Islet precursor cell (in vitro differentiated cells): ENCODE results near the gene WDFY3.
"Not testable (repeated sequence)": the region's sequence is repeated elsewhere in the genome, so short reads cannot be mapped to it uniquely, and the experiment has no call there.

Source experiments
- DNase-seq: peaks from one replicate; pipeline ENCODE4 v3.0.0-alpha.2; 2018

The WDFY3 gene

DNA sequence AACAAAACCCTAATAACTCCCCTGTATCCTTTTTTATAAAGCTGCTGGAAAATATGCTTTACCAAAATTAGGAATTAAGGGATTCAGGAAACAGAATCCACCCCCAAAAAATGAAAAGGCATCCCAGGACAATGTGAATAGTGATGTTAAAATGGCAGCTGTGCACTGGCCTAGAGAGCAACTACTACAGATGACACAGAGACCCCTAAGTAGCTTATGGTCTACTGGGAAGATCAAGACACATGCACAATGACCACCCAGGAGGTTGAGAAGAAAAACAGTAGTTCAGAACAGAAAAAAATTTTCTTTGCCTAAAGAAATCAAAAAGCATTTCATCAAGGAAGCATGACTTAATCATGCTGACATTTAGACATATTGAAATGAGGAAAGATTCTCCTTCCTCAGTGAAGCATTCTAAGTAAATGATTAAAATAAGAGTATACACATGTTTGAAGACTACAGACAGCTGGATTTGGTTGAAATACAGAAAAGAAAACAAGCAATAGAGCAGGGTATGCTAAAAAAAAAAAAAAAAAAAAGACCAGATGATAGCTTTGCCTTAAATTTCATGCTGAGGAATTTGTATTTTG, 117.3 kb downstream of the WDFY3 start:
- DNase-seq, result no peak

DNA sequence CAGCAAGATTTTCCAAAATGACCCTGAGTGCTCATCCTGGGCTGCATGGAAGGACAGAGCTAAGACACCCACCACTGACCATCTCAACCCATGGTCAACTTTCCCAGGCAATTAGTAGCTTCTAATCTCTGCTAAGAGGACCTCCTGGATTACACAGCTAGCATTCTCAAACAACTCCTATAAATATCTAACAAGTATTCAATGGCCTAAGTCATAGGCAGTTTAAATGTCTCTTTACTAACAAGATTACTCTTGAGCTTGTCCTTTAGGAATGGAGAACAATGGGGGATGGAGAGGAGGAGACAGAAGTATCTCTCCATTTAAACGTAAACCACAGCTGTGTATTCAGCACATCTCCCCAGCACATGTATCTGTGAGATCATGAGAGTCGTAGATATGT, 118.1 kb downstream of the WDFY3 start:
- no peak for DNase-seq

DNA sequence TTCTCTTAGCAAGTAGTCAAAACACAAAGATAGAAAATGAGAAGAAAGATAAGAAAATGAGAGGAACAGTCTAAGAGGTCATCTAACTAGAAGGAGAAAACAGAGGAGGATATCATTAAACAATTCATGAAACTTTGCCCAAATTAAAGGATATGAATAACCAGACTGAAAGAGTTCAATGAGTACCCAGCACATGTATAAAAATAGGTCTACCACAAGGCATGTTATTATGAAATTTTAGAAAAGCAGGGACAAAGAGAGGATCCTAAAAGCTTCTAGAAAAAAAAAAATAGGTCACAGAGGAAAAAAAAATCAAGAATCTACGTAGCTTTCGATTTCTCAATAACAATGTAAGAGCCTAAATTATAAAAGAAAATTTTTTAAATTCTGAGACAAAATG, 118.5 kb downstream of the WDFY3 start:
- no peak for DNase-seq

DNA sequence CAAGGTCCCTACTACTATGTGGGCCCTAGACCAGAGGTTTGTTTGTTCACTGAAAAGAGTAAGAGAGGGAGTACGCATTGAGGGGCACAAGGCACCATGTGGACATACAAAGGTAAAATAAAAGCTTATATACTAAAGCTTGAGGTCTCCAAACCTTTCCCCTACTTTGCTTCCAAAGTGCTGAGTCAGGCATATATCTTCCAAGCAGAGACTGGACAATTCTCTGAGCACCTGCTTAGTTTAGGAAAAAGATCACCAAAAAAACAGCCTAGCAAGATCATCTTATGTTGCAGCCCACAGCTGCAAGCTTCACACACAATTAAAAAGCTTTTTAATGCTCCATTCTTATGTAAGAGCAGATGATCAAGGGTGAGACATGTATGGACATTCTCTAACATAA, 119.5 kb downstream of the WDFY3 start:
- no peak for DNase-seq

DNA sequence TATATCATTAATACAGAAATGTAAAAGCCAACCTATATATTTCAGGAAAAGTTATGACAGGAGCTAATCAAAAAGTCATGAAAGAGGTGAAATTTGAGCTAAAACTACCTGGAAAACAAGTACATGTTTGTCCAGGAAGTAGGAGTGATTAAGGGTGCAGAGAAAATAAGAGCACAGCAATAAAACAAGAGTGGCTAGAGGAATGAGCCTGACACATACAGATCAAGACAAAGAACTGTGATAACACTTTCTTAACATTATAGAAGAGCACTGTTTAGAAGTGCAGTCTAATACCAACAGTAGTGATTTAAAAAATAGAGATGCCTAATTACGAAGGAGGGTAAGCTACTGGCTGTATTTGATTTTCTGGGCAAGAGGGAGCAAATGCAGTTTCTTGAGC, 125.1 kb downstream of the WDFY3 start:
- no peak for DNase-seq

DNA sequence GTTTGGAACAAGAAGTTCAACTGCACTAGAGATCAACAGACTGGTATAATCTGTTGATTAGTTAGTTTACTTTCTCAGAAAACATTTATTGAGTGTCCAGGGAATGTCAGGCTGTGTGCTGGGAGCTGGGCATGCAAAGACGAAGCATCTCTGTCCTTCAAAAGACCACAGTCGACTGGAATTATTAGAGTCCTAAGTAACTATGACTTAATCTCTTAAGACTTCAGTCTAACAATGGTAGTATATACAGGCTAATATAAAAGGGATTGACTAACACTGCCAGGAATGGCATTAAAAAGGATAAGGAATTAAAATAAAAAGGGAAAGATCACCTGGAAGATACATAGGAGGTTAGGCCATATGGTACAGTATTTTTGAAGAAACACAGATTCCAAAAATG, 128.7 kb downstream of the WDFY3 start:
- DNase-seq, result no peak

DNA sequence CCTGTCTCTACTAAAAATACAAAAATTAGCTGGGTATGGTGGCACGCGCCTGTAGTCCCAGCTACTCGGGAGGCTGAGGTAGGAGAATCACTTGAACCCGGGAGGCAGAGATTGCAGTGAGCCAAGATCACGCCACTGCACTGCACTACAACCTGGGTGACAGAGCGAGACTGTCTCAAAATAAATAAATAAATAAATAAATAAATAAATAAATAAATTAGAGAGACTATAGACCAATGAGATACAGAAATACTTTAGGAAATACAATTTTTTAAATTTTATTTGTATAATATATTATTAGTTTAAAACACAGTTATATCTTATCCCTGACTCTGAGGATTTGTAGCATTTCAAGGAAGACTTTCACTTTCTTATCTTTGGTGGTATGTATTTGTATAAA, 136.9 kb downstream of the WDFY3 start:
- not testable (repeated sequence) for DNase-seq

DNA sequence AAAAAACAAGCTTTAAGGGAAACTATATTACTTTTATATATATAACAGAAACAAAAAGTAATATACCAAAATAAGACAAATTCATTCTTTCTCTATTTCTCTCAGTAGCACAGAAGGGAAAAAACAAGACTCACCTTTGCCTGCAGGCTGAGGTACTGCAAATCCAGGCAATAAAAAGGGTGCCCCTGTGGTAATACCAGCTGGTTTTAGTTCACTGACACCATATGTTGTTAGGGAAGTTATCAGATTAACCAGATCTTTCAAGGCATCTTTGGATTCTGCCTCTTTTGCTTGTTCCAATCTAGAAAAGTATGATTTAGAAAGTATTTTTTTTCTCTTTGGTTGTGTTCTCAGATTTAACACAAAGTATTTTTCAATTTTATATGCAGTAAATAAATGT, 139.8 kb downstream of the WDFY3 start:
- no peak for DNase-seq

DNA sequence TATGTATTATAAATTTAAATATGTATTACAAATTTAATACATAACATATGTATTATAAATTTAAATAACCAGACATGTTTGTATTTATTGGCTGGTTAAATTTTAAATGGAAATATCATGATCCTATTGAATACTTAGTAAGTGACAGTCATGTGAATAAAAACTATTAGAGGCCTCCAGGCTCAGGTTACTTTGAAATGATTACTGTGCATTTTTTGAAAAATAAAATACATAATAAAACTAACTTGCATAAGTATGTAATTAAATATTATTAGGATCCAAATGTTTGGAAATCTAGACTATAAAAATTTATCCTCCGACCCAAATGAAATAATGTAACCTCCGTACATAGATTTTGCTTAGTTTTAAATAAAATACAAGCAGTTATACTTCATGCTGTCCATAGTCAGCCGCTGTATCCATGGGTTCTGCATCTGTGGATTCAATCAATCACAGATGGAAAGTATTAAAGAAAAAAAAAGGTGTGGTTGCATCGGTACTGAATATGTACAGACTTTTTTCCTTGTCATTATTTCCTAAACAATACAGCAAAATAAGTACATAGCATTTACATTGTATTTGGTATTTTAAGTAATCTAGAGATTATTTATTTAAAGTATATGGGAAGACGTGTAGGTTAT, 140.7 kb downstream of the WDFY3 start:
- no peak for DNase-seq

DNA sequence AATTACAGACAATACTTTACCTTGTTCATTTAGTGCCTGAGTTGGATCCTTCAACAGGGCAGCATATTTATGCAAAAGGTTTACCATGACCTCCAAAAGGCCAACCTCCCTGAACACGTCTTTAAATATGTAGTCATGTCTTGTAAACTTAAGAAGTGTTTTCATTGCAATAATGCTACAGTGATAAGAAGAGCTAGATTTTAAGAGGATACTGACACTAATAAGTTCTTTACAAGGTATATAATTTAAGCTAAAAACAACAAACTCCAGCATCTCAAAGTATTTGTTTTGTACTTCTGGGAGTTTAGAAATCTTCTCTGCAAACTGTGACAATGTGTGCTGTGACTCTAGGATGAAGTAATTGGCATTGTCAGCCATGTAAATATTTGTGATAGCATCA, 145.4 kb downstream of the WDFY3 start:
- no peak for DNase-seq

DNA sequence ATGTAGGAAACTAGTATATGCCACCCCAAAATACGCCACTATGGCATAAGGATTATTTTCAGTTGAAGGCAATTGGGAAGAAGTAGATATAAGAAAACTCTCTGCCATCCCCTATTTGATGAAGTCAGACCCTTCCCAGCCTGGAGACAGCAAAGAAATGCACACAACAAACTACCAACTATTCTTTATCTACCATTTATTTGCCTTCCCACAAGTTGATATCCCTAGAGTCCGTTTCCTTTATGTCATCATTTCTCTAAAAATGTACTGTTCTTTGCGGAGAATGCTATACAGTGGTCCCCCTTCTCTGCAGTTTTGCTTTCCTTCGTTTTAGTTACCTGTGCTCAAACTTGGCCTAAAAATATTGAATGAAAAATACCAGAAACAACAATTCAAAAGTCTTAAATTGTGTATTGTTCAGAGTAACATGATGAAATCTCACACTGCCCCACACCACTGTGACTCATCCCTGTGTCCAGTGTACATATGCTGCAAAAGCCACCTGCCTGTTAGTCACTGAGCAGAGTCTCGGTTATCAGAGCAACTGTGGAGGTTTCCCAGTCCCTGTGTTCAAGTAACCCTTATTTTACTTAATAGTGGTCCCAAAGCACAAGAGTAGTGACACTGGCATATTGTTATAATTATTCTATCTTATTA, 152.3 kb downstream of the WDFY3 start:
- peak; percentile 71 for DNase-seq

DNA sequence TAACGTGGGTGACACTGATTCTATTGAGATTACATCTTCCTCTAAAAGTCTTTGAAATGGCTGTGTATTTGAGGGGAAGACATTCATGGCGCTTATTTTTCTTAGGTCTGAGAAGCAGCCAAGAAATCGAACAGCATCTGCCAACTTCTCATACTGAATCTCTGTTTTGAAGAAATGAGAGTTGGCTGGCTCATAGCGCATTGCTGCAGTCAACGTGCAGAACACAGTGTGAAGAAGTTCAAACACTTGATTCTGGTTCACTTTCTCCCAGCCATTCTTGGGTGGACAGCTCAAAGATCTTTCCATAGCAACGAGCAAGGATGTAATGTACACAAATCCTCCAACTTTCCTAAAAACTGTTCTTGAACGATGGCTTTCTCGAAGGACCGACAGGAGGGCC, 156.5 kb downstream of the WDFY3 start:
- no peak for DNase-seq

DNA sequence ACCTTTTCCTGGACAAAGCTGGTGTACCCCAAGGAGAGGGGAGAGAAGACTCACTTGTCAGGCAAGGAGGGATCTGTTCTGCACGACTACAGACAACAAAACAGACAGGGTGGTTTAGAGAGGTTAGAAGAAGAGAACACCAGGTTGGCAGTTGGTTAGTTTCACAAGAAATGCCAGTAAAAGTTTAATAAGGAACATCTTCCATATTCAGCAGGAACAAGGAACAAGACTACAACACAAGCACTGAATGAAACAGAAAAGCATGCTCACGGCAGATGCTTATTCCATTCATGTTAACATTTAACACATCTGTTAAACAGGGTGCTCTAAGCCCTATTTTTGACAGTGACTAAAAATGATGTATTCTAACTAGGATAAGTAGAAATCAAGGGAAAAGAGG, 158.2 kb downstream of the WDFY3 start:
- no peak for DNase-seq

DNA sequence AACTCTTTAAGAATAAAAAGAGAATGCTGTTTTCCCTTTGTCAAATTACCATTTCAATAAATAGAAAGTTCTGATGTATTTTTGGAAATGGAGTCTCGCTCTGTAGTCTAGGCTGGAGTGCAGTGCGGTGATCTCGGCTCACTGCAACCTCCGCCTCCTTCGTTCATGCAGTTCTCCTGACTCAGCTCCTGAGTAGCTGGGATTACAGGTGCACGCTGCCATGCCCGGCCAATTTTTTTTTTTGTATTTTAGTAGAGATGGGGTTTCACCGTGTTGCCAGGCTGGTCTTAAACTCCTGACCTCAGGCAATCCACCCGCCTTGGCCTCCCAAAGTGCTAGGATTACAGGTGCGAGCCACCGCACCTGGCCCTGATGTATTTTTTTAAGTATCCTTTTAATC, 159.9 kb downstream of the WDFY3 start:
- not testable (repeated sequence) for DNase-seq

DNA sequence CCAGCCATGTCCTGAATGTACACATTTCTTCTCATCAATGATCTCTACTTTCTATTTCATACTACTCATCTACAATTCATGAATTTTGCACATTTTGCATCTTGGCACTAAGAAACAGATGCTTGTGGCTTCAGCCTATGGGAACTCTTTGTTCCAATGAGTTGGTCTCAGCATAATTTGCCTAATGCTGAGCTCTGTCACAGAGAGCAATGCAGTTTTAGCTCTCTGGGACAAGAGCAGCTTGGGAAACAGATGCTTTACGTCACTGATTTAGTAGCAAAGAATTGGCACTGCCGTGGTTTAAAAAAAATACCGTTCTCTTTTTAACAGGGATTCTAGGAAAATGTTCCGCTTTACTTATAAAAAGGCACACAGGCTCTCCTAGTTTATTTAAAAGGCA, 162.4 kb downstream of the WDFY3 start:
- DNase-seq, result no peak

DNA sequence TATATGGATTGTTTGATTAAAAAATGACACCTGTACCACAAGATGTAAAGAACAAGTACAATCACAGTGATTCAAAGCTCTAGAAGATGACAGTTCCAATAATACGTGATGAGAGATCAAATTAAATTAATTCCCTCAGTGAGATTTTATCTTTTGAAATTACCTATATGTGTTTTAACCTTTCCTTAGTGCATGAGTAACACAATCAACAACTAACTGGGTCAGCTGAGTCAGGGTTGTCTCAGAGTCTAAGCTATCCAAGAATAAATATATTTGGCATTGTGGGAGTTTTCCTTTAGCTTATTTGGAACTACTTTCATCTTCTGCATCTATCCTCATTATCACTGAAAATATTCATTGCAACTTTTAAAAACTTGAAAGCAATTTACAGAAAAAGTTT, 162.8 kb downstream of the WDFY3 start:
- no peak for DNase-seq

DNA sequence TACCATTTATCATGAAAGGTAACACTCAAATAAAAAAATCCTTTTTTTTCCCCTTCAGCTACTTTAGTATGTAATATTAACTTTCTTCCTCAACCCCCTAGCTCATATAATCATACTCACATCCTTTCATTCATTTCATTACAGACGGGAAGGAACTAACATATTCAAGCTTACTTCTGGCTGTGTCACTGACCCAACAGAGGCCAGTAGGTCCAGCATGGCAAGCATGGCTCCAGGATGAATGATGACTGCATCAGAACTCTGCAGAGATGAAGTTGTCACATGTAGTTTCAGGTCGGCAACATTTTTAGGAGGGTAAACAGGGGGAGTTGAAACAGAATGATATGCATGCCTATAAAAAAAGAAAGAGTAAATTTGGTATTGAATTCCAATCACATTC, 163.4 kb downstream of the WDFY3 start:
- DNase-seq, result no peak

DNA sequence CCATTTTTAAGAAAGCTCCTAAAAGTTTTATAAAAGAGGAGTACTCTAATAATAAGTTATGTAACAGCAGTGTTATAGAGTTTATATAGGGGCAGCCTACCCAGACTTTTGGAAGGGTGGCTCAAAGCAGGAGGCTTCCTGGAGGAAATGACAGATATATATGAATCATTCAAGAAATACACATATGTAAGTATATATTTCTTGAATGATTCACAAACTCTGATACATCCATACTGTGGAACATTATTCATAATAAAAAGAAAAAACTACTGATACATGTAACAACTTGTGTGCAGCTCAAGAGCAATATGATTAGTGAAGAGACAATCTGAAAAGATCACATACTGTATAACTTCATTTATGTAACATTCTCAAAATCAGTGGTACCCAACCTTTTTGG, 166.2 kb downstream of the WDFY3 start:
- DNase-seq, result no peak

DNA sequence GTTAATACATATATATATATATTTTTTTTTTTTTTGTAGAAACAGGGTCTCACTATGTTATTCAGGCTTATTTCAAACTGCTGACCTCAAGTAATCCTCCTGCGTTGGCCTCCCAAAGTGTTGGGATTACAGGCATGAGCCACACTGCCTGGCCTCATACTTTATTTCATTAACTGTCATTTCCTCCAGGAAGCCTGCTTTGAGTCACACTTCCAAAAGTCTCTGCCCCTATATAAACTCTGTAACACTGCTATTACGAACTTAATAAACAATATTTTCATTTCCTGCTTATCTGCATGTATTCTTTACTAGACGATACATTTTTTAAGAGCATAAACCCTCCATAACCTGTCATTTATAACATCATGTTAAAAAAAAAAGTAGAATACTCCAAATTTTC, 167.2 kb downstream of the WDFY3 start:
- DNase-seq, result no peak

DNA sequence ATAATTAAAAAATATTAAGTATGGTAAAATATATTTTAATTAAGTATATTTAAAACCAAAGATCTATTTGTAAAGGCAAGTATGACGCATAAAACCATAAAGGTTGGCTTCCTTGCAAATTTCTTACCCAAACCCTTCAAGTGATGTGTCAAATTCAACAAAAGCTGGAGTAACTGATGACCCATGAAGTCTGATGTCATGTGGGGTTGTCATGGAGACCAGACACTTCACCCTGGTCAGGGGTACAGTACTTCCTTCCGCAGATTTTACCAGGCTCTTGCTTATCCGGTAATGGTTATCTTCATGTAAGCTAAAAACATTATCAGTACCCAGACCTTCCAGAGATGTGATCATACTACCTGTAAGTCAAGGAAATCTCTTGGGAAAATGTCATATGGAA, 170.1 kb downstream of the WDFY3 start:
- DNase-seq, result no peak

DNA sequence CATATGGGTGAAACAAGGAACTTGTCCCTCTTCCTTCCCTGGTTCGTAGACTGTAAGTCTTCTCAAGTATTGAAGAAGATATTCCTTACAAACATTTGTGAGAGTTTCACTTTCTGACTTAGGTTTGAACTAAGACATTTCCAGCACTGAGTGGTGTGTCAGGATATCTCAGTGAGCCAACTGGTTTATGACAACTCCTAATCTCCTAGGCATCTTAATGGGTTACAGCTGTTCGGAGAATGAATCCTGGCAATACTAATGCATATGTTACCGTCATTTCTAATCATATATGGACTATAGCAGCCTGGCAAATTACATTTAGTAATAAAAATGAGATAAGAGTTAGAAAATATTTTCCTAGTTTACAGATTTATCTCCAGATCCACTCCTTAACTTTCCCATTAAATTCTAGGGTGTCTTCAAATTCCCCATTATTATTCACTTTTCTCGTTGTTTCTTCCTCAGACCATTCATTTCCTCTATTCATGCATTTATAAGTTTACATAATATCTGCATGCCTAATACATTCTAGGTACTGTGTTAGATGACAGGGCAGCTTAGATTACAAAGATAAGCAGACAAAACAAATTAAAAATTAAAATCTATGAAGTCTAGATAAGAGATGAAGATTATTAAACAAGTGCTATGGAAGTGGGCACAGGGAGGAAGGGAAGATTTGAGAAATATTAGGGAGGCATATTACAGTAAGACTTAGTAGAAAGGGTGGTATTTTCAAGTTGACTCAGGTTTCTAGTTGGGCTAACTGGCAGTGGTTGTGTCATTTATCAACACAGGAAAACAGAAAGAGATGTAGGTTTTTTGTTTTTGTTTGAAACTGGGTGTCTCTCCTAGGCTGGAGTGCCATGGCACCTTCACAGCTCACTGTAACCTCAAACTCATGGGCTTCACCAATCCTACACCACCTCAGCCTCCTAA, 173.9 kb downstream of the WDFY3 start:
- DNase-seq, result no peak

DNA sequence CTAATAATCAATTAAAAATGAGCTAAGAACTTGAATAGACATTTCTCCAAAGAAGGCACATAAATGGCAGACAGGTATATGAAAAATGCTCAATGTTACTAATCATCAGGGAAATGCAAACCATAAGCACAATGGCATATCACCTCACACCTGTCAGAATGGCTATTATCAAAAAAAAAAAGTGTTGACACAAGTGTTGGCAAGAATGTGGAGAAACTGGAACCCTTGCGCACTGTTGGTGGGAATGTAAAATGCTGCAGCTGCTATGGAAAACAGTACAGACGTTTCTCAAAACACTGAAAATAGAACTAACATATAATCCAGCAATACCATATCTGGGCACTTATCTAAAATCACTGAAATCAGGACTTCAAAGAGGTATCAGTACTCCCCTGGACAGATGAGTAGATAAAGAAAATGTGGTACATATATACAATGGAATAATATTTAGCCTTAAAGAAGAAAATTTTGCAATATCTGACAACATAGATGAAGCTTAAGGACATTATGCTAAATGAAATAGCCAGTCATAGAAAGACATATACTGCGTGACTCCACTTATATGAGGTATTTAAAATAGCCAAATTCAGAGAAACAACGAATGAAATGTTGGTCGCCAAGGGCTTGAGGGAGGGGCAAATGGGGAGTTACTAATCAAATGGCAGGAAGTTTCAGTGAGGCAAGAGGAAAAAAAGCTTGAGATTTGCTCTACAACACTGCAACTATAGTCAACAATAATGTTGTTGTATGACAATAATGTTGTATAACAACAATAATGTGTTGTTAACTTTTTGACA, 175.5 kb downstream of the WDFY3 start:
- no peak for DNase-seq

DNA sequence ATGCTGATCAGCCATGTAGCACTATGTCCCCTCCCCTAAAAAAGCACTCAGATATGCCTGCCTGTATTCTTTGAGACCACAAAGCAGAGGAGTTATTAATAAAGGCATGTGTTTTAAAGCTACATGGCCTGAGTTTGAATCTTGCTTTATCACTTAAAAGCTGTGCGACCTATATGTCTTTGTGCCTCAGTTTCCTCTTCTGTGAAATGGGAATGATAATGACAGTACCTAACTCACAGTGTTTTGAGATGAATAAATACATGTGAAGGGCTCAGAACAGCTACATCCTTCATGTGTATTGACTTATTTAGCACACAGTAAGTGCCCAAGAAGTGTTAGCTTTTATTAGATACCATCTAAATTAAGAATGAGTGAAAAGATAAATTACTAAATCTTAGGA, 180.0 kb downstream of the WDFY3 start:
- DNase-seq, result no peak
